ENCODE data around the gene ADAMTS8. TPM values are rescaled to one million over a fixed set of nuclear protein-coding genes. Genes with fewer than 3 reads are reported as not detected.

ADAMTS8 gene
- total and polyA plus RNA-seq, 2 experiments from 2014 or later: under 0.01 to 0.10 TPM

DNA sequence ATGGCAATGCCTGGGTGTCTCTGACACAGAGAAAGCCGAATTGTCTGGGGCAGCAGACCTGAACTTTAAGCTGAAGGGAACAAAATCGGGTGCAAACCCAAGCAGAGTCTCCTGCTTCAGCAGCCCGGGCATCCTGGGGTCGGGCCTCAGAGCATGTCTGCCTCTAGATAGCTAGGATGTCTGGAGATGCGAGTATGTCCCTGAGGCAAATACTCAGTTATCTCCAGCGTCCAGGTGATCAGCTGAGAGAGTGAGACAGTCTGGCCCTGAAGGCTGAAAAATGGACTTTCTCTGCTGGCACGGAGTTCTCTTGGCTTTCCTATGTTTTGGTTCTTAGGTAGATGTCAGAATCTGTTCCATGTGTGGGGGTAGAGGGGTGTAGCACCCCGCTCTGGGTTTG is 3.3 kb downstream of the ADAMTS8 start:
- H3K79me2 ChIP-seq (ENCODE audit: insufficient read depth): no peaks in the 10 kb centered on the region
- H3F3A ChIP-seq (ENCODE audit: insufficient read depth): no peaks in the 10 kb centered on the region
- whole genome bisulfite sequencing, 2 experiments (ENCODE audit: low coverage in 1 of 2, low lambda C conversion rate in 2 of 2, missing lambda C conversion rate in 2 of 2): 89 to 96% methylated on average over 8 of the region's 8 CpGs
- no peaks in the 10 kb centered on the region; the same call in 1 of the 2 replicates for H3K4me1 ChIP-seq (ENCODE audit: insufficient read depth)
- TF ChIP-seq EZH2 (IDR thresholded peaks at IDR 0.05; ENCODE audit: insufficient read depth, poor library complexity, severe bottlenecking): no peak
- H3K9me3 ChIP-seq (ENCODE audit: low read depth): no peaks in the 10 kb centered on the region
- H3K27me3 ChIP-seq (replicated peaks; ENCODE audit: insufficient read depth): peaks cover 34% of the 10 kb centered on the region
- H2AFZ ChIP-seq: no peak overlapping the region
- H3K9me2 ChIP-seq (ENCODE audit: insufficient read depth): no peaks in the 10 kb centered on the region
- H3K36me3 ChIP-seq (ENCODE audit: low read depth): no peaks in the 10 kb centered on the region
- in situ Hi-C loops (cut with MboI): loop anchor here (10.0 kb wide), 1 partner anchor 210 kb away; no protein-coding TSS in a partner anchor
- no peak overlapping the region for H3K4me2 ChIP-seq (ENCODE audit: unreplicated experiment)
- DNase-seq: no peak
- H3K27ac ChIP-seq: no peak overlapping the region
- no peak overlapping the region for H3K4me3 ChIP-seq
- H3K9ac ChIP-seq: no peak overlapping the region
- no peaks in the 10 kb centered on the region for H4K20me1 ChIP-seq (ENCODE audit: insufficient read depth)

DNA sequence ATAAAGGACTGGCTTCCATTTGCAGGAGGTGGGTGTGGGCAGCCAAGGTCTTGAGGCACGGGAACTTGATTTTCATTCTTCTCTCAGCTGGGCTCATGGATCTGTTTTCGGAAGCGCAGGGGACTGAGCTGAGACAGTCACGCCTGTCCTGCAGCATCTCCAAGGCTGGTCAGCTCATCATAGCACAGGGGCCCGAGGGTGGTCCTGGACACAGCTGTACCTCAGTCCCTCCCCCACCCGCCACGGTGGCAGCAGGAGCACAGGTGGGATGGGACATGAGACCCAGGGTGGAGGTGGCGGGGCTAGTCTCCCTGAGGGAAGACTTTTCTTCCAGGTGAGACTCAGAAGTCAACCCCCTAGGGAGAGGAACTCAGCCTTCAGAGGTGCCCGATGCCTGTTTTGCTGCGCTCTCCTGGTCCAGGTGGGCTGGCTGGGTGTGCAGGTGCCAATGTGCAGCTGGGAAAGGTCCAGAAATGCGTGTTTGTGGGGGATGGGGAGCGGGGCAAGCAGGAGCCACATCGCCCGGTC is 3.7 kb downstream of the ADAMTS8 start:
- no peak overlapping the region for H3K4me3 ChIP-seq
- in situ Hi-C loops (cut with MboI): loop anchor here (10.0 kb wide), 1 partner anchor 210 kb away; no protein-coding TSS in a partner anchor
- no peak overlapping the region for H2AFZ ChIP-seq

DNA sequence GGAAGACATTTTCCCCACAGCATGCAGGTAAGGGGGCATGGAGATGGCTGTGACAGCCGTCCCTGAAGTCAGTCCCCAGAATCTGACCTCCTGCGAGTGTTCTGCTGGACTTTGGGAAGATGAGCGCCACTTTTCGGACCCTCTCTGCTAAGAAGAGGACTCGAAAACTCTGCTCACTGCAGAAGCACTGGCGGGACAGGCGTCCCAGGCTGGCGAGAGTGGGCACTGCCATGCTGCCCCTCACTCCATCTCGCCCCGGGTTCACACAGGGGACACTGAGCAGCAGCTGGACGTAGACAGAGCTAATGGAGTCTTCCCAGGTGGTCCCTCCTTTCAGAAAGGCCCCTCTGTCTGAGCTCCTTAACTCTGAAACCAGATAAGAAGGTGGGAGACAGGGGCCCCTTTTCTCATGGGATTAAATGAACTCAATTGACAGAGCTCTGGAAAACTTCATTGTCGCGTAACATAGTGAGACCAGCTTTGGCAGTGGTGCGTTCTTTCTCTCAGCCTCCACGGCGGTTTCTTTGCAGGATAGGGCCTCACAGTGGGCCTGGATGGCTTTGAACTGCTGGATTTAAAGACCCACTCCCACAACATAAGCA is 4.8 kb downstream of the ADAMTS8 start:
- Histone ChIP-seq H4K20me1 (ENCODE audit: insufficient read depth) (no peaks in the 10 kb centered on the region), H3F3A (ENCODE audit: insufficient read depth) (no peaks in the 10 kb centered on the region), H3K4me2 (ENCODE audit: unreplicated experiment) (no peak overlapping the region), H3K27me3 (replicated peaks; ENCODE audit: insufficient read depth) (peaks cover 20% of the 10 kb centered on the region), H3K36me3 (ENCODE audit: low read depth) (no peaks in the 10 kb centered on the region), H3K9me3 (ENCODE audit: low read depth) (no peaks in the 10 kb centered on the region), H3K9me2 (ENCODE audit: insufficient read depth) (no peaks in the 10 kb centered on the region), H3K27ac (no peak overlapping the region), H3K9ac (no peak overlapping the region), H3K4me1 (ENCODE audit: insufficient read depth) (no peaks in the 10 kb centered on the region; the same call in 1 of the 2 replicates), H3K79me2 (ENCODE audit: insufficient read depth) (no peaks in the 10 kb centered on the region), H2AFZ (no peak overlapping the region), H3K4me3 (no peak overlapping the region)
- WGBS, 2 experiments (ENCODE audit: low coverage in 1 of 2, low lambda C conversion rate in 2 of 2, missing lambda C conversion rate in 2 of 2): 93 to 94% methylated on average over 16 of the region's 16 CpGs
- TF ChIP-seq EZH2phosphoT487 (IDR thresholded peaks at IDR 0.05; ENCODE audit: insufficient read depth, low read depth) (no peak), EZH2 (IDR thresholded peaks at IDR 0.05; ENCODE audit: insufficient read depth, poor library complexity, severe bottlenecking) (no peak)
- in situ Hi-C loops (cut with MboI): loop anchor here (10.0 kb wide), 1 partner anchor 209 kb away; no protein-coding TSS in a partner anchor
- no peak for DNase-seq

More for the DNA sequence above, 3.7 kb downstream of the ADAMTS8 start:
- H3K9me3 ChIP-seq (ENCODE audit: low read depth): no peaks in the 10 kb centered on the region
- H4K20me1 ChIP-seq (ENCODE audit: insufficient read depth): no peaks in the 10 kb centered on the region
- H3K4me1 ChIP-seq (ENCODE audit: insufficient read depth): no peaks in the 10 kb centered on the region; the same call in 1 of the 2 replicates
- H3K4me2 ChIP-seq (ENCODE audit: unreplicated experiment): no peak overlapping the region
- no peaks in the 10 kb centered on the region for H3K79me2 ChIP-seq (ENCODE audit: insufficient read depth)
- H3K9ac ChIP-seq: no peak overlapping the region
- H3K36me3 ChIP-seq (ENCODE audit: low read depth): no peaks in the 10 kb centered on the region
- no peaks in the 10 kb centered on the region for H3F3A ChIP-seq (ENCODE audit: insufficient read depth)
- no peak overlapping the region for H3K27ac ChIP-seq
- H3K9me2 ChIP-seq (ENCODE audit: insufficient read depth): no peaks in the 10 kb centered on the region
- DNase-seq: no peak
- WGBS, 2 experiments (ENCODE audit: low coverage in 1 of 2, low lambda C conversion rate in 2 of 2, missing lambda C conversion rate in 2 of 2): 92% methylated on average over 13 to 14 of the region's 14 CpGs
- TF ChIP-seq EZH2phosphoT487 (IDR thresholded peaks at IDR 0.05; ENCODE audit: insufficient read depth, low read depth) (no peak), EZH2 (IDR thresholded peaks at IDR 0.05; ENCODE audit: insufficient read depth, poor library complexity, severe bottlenecking) (no peak)
- H3K27me3 ChIP-seq (replicated peaks; ENCODE audit: insufficient read depth): peaks cover 29% of the 10 kb centered on the region

DNA sequence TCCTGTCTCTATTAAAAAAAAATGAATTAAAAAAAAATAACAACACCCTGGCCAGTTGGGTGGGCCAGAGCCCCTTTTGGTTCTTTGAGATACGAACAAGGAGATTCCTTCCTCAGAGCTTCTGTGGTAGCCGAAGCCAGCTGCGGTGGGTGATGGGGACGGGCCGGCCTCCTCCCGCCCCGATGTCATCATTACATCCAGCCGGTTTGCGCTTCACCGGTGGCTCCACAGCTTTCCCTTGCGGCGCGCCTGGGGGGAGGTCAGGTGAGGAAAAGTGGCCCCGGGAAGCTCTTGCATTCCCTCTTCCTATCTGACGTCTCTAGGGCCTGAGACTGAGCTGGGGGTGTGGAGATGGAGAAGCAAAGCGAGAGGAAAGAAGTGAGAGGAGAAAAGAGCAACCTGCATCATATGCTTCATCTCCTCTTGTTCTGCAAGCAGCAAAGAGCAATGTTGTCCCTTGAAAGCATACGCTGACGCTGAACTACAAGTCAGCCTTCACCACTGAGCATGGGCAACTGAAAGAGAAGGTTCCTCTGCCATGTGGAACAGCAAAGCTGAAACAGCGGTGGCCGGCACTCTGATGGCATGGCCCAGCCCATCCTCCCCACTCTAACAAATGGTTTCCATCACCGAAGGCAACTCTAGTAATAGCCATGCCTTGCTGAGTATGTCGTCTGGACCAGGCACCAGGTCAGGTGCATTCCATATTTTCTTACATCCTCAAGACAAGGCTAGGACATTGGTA is 6.0 kb downstream of the ADAMTS8 start:
- peaks cover 13% of the 10 kb centered on the region for H3K27me3 ChIP-seq (replicated peaks; ENCODE audit: insufficient read depth)
- in situ Hi-C loops (cut with MboI): loop anchor here (10.0 kb wide), 1 partner anchor 208 kb away; no protein-coding TSS in a partner anchor

More for the DNA sequence above, 6.0 kb downstream of the ADAMTS8 start:
- Histone ChIP-seq H3K4me3 (no peak overlapping the region), H2AFZ (no peak overlapping the region), H3K36me3 (ENCODE audit: low read depth) (no peaks in the 10 kb centered on the region), H3K79me2 (ENCODE audit: insufficient read depth) (no peaks in the 10 kb centered on the region), H3K9me2 (ENCODE audit: insufficient read depth) (no peaks in the 10 kb centered on the region), H3F3A (ENCODE audit: insufficient read depth) (no peaks in the 10 kb centered on the region), H3K9ac (no peak overlapping the region), H3K4me2 (ENCODE audit: unreplicated experiment) (no peak overlapping the region), H3K9me3 (ENCODE audit: low read depth) (no peaks in the 10 kb centered on the region), H3K27ac (no peak overlapping the region), H3K4me1 (ENCODE audit: insufficient read depth) (no peaks in the 10 kb centered on the region; the same call in none of the 2 replicates), H4K20me1 (ENCODE audit: insufficient read depth) (no peaks in the 10 kb centered on the region)
- DNase-seq: no peak
- TF ChIP-seq EZH2 (IDR thresholded peaks at IDR 0.05; ENCODE audit: insufficient read depth, poor library complexity, severe bottlenecking) (no peak), EZH2phosphoT487 (IDR thresholded peaks at IDR 0.05; ENCODE audit: insufficient read depth, low read depth) (no peak)
- 88 to 94% methylated on average over 21 to 22 of the region's 22 CpGs for WGBS, 2 experiments (ENCODE audit: low coverage in 1 of 2, low lambda C conversion rate in 2 of 2, missing lambda C conversion rate in 2 of 2)

All from GM23248 (cell line).